NCI-H2227 (cell line): ENCODE results near the gene CSNK2A1.
"Not testable (repeated sequence)": the region's sequence is repeated elsewhere in the genome, so short reads cannot be mapped to it uniquely, and the experiment has no call there.

ENCODE experiments used
- DNase-seq: peaks from one replicate; lab custom pipeline; 2025; ENCODE audit not compliant: unreplicated experiment; lab: John Stamatoyannopoulos, UW

The CSNK2A1 gene

DNA sequence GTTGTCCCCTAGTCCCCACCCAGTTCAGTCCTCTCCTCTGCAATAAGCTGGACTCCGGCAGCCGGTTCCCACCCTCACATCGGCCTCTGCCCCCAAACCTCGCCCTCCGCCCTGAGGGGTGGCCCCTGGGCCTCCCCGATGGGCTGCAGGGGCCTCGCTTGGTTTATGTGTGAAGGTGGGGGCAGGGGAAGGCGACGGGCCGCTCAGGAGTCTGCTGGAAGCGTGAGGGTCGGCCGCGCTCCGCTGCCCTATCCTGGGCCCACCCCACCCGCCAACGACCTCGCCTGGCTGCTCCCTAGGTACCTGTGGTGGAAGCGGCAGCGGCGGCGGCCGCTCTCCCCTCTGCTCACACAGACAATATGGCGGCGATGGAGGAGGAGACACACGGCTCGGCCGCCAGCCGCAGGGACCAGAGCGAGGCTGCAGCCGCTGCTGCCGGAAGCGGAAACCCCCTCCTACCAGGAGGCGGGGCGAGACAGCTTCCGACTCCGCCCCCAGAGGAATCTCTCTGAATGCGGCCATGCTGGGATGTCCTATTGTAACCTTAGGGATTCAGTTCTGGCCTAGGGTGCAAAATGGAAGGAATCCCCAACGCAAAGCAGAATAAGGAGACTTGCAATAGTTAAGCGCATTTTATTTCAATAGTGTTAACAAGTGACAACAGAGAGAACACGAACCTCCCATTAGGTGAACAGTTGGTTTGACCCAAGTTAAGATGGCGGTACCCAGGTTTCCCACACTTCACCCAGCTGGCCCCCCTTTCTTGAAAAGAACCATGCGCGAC is at the start of gene CSNK2A1:
CSNK2A1 (minus strand) TSS at position 422 of the 784 bp plus-strand sequence. CDS start 35,239 bp downstream, outside the sequence.
- peak; percentile 98 for DNase-seq

DNA sequence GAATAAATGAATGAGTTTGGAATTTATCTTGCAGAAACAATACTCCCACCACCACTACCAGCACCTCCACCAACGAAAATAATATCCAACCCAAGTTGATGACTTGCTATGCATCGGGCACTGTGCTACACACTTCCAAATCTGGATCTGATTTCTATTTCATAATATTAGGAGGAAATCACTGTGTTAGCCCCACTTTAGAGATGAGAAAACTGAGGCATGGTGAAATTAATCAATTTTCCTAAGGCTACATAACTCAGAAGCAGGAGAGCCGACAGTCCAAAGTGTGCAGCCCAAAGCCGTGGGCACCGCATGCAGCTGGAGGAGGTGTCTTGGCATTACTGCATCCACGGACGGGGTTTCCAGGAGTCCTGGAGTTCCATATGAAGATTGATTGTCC is 48.9 kb upstream of the CSNK2A1 start:
- DNase-seq: no peak

DNA sequence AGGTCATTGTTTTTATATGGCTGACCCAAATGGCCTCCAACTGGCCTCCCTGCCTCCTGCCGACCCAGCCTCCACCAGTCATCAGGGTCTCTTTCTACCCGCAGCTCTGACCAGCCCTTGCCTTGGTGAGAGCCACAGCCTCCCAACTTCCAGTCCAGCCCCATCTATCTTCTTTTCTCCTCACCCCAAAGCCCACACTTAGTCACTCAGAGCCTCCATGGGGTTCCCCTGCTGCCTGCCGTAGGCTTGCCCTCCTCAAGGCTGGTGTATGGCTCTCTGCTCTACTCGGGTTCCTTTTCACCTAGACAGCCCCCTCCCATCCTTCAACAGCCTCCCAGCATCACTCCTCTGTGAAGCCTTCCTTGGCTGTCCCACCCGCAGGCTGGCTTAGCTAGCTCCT is 48.4 kb upstream of the CSNK2A1 start:
- no peak for DNase-seq

DNA sequence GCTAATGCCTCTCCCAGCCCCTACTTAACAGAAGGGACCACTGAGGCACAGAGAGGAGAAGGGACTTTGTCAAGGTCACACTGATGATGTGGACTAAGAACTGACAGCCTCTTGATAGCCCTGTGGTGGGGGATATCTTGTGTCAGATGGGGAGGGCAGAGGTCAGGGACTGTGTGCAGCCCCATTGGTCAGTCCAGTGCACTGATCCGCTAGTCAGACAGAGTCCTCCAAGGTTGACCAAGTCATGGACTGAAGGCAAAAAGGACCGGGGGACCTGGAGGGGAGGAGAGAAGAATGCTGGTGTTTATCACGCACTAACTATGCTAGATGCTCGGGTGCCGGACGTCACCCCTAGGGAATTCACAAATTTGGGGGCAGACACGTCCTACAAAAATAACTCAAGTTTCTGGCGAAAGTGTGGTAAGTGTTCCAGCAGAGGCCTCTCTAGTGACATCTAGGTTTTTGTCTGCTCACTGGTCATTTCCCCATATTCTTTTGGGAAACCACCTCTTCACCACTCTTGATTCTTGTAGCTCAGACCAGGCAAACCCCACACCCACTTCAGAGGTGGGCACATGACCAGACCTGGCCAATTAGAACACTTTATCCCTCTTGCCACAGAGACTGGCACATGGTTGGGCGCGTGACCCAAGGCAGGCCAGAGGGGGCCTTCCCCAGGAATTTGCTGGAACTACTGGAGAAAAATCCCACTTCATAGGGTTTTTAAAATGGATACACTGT is 45.5 kb upstream of the CSNK2A1 start:
- no peak for DNase-seq

DNA sequence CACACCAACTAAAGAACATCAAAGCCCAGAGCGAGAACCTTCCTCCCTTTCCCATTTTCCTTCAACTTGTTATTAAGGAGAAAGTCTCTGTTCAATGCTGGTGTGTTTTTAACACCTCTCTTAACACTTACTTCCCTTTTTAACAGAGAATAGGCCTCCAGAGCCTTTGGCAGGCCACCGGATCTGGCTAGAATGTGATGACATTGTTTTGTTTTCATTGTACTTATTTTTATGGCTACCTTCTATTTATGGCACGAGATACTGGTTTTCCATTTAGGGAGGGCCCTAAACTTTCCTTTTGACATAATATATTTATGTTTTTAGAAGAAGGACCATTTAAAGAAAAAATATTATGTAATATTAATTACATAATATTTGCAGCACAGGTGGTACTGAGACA is 44.9 kb upstream of the CSNK2A1 start:
- DNase-seq: no peak

DNA sequence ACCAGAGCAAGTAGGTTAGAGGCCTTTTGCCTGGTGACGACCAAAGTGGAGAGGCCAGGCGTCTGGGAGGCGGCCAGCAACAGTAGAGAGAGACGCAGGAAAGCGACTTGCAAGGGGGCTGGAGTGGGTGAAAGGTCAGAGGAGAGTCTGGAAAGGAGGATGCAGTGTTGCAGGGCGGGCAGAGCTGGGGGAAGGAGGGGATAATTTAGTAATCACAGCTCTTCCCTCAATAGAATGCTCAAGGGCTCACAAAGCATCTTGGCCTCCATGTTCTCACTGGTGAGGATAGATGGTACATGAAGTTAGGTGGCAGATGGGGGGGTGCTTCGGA is 41.3 kb upstream of the CSNK2A1 start:
- DNase-seq: no peak

DNA sequence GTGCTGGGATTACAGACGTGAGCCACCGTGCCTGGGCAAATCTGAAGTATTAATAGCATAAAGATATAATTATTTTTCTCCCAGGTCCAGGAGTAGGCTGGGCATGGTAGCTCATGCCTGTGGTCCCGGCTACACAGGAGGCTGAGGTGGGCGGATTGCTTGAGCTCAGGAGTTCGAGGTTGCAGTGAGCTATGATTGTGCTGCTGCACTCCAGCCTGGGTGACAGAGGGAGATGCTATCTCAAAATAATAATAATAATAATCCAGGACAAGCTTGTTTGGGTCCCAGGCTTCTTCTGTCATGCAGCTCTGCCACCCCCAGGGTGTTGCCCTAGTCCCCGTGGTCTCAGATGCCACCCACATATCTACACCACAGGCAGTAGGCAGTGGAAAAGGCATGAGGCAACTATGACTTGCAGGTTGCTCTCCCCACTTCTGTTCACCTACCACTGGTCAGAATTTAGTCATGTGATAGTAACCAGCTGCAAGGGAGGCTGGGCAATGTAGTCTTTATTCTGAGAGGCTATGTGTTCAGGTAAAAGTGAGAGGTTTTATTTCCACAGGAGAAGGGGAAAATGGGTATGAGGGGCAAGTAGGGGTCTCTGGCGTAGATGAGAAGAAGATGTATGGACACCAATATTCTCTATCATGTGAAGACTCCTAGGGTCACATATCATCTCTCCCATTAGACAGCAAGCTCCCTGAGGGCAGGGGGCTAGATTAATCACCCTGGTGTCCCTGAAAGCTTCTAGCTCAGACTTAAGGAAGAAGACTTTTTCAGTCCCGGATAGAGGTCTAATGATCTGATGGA is 40.8 kb upstream of the CSNK2A1 start:
- DNase-seq: peak; percentile 50

DNA sequence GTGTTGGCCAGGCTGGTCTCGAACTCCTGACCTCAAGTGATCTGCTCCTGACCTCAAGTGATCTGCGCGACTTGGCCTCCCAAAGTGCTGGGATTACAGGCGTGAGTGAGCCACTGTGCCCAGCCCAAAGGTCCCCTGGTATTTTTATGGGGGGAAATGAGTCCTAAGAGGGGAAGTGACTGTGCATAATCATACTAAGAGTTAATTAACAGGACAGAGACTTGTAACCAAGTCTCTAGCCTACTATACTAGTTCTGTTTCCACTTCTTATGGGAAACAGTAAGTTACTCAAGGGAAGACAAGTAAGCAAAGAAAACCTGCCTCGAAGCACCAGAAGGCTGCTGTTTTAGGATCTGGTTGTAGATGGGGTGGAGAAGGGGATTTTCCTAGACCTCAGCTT is 38.6 kb upstream of the CSNK2A1 start:
- no peak for DNase-seq

DNA sequence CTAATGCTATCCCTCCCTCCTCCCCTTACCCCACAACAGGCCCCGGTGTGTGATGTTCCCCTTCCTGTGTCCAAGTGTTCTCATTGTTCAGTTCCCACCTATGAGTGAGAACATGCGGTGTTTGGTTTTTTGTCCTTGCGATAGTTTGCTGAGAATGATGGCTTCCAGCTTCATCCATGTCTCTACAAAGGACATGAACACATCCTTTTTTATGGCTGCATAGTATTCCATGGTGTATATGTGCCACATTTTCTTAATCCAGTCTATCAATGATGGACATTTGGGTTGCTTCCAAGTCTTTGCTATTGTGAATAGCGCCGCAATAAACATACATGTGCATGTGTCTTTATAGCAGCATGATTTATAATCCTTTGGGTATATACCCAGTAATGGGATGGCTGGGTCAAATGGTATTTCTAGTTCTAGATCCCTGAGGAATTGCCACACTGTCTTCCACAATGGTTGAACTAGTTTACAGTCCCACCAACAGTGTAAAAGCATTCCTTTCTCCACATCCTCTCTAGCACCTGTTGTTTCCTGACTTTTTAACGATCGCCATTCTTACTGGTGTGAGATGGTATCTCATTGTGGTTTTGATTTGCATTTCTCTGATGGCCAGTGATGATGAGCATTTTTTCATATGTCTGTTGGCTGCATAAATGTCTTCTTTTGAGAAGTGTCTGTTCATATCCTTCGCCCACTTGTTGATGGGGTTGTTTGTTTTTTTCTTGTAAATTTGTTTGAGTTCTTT is 35.5 kb upstream of the CSNK2A1 start:
- not testable (repeated sequence) for DNase-seq

DNA sequence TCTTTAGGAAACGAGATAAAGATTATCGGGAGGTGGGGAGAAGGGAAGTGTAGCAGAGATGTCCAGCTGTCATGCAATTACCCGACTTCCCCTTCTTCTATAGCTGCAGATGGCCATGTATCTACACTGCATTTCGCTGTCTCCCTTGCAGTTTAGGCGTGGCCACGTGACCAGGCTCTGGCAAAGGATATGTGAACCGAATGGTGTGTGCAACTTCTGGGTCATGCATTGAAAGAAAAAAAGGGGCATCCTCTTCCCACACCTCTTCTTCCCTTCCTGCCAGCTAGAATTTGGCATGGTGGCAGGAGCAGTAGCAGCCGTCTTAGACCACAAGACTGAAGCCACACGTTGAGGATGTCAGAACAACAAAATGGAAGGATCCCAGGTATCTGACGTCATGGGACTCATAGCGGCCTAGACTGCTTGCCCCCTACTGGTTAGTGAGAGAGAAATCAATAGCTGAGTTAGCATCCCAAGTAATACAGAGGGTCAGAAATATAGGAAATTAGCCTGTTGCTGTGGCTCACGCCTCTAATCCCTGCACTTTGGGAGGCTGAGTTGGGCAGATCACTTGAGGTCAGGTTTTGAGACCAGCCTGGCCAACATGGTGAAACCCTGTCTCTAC is 33.7 kb upstream of the CSNK2A1 start:
- DNase-seq: peak; percentile 81

DNA sequence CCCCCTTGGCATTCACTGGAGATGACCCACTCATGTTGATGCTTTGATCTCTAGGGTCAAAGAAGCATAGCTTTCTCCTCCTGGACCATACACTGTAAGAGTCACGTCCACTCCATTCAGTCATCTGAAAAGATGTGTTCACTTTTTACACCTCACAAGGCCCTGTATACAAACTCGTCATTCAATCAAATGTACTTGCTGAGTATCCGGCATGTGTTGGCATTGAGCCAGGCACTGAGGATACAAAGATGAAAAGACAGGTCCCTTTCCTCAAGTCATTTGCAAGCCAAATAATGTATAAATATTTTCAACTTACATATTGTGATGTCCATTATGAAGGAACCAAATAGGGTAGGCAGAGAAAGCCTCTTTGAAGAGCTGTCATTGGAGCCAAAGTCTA is 32.6 kb upstream of the CSNK2A1 start:
- peak; percentile 12 for DNase-seq

DNA sequence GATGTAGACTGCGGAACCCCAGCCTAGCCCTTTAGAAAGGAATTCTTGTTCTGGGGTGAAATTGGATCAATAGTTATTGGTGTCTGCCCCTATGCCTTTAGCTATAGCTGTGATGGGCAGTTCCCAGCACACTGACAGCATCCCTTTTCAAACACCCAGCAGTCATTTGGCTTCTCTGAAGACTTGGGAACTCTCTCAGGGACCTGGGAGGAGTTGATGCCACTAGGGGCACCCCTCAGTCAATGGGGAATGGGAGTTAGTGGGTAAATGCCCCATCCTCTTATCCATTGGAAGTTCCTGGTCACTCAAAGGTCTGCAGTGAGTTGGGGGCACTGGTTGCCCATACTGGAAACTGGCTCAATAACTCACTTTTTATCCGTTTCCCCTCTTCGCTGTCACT is 31.6 kb upstream of the CSNK2A1 start:
- DNase-seq: no peak

DNA sequence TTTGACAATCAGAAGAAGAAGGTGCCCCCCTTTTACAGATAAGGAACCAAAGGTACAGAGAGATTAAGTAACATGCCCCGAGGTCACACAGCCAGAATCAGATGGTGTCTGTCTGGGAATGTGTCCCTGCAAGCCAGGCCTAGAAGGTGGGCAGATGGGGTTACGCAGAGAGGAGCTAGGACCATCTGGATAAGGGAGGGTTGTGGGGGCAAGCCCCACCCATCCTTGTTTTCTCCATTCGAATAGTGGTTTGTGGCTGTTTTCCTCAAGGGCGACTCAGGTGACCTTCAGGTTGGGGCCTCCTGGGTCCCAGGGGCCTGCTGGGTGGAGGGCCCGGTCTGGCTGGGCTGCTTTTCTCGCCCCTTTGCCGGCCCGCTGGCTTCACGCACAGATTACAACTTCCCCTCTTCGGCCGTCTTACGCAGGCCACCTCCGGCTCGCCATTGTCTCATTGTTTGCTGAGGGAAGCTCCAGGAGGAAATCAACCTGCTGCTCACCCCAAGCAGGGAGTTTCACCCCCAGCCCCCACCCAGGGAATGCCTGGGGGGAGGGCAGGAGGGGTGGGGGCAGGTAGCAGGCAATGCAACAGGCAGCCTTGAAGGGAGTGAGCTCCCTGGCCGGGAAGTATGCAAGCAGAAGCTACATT is 30.8 kb upstream of the CSNK2A1 start:
- no peak for DNase-seq

DNA sequence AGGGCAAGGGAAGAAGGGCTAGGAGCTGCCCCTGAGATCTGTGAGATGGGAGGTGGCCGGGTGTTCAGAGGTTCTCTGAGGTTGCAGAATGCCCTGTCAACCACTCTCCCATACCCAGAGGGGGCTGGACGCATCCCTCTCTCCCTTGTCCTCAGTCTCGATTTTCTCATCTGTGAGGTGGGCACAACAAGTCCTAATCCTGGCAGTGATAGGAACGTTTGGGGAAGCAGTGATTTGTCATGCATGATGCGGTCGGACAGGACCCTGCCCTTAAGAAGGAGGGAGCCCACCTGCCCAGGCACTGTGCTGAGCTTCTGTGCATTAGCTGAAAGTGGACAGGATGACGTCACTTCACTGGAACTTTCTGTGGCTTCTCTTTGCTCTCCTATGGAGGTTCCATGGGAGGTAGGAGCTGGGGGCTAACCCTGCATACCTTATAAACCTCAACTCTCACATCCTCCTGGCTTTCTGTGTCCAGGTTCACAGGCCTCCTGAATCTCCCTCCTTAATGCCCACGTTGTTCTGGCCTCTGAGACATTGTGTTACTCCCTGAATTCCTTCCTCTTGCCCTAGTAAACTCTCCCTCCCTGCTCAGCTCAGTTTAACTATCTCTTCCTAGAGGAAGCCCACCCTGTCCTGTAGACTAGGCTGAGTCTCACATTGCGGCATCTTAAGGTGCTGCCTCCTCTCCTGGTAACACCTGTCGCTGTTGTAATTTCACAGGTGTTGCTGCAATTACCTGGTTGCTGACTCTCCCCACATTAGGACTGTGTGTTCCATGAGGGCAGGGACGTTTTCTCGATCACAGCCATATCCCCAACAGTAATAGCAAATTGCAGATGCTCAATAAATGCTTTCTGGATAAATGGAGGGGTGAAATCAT is 30.1 kb upstream of the CSNK2A1 start:
- no peak for DNase-seq

DNA sequence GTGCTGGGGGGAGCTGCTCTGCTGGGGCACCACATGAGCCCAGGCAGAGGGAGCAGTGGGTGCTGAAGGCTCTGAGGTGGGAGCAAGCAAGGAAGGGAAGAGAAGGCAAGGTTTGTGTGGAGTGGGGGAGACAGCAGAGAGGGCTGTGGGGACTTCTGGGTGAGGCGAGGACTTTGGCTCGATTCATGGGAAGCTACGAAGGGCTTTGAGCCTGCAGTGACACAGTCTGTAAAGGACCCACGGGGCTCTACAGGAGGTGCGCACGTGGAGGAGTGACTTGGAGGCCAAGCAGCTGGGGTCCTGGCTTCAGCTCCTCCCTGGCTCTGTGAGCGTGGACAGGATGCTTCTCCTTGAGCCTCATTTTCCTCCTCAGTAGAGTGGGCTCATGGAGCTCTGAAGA is 29.1 kb upstream of the CSNK2A1 start:
- no peak for DNase-seq

DNA sequence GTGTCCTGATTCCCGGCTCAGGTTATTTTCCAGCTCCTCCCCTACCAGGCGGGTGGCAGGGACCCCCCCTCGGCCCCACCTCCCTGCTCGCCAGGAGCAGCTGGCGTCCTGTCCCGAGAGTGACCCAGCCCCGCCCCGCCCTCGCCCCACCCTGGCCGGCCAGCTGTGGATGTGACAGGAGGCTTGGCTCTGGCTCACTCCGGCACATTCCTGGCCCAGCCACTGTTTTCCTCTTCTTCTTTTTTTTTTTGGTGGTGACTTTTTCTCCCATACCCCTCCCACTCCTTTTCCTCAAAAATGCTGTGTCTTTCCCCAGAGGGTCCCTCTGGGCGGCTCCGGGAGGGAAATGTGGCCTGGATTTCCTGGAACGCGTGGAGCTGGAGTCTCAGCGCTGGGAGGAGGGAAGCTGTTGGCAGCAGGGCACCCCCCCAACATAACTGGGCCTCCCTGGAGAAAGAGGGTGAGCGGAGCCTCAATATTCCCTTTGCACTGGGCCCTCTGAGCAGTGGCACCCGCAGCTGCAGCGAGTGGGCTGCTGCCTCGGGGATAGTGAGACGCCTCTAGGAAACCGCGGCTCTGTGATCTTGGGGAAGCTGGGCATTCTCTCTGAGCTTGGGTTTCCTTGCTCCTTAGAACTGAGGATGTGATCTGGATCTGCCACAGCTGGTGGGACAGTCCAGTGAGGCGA is 28.3 kb upstream of the CSNK2A1 start:
- DNase-seq: peak; percentile 59

DNA sequence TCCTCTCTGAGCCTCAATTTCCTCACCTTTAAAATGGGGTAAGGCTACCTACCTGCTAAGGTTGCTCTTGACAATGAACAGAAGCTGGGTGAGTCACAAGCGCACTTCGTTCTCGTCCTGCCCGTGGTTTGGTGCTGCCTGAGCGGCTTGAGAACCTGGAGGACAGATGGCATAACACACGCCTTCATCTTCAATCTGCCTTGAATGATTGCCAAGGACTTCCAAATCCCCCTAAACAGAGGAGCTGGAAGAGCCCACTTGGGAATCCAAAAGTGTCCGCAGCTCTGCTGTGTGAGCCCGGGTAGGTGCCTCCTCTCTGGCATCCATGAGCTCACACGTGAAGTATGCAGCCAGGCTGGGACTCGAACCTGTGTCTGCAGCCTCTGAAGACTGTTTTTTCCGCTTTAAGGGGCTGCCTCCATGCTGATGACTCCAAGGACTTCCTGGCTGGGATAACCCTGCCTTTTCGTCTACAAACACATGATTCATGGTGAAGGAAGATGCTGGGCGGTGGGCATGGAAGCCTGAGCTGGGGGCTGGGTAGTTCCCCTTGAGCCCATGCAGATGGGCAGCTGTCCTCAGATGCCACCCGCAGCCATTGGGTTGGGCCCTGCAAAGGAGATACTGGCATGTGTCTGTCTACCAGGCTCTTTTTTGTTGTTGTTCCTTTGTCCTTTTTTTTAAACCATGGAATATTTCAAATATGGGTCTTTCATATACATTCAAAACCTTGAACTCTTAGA is 25.3 kb upstream of the CSNK2A1 start:
- DNase-seq: no peak

DNA sequence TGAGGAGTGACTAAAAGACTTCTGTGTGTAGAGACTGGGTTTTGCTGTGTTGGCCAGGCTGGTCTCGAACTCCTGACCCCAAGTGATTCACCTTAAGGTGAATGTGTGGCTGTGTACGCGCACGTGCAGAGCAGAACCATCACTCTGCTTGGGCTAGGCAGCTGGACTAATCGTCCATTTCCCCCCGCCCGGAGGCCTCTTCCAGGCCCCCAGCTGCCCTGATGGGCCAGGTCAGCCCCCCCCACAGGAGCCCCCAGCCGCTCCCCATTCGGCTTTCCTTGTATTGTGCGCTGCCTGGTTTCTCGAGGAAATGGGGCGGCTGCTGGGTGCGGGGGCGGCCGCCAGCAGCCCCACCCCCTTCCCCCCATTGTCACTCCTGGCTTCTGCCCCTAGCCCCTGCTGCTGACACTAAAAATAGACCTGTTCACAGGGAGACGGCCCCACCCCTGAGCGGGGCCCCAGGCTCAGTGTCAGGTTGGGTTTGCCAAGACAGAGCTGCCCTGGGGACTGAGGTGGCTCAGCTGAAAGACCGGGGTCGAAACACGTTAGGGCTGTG is 24.6 kb upstream of the CSNK2A1 start:
- no peak for DNase-seq
